ENCODE measurements around the gene ANKRD11.
A peak's percentile ranks its signal among the peaks of the same experiment; 100 is the strongest.

Gene ANKRD11

GRCh38 chr16:89320782-89321501 lies 169.4 kb downstream of the ANKRD11 start:
- peak; percentile 45 for DNase-seq (ENCODE audit: low read depth)
- no peak overlapping the region for H3K4me3 ChIP-seq (replicated peaks; ENCODE audit: low read depth, low read length)

GRCh38 chr16:89319886-89320781 lies 170.2 kb downstream of the ANKRD11 start:
- H3K4me3 ChIP-seq (replicated peaks; ENCODE audit: low read depth, low read length): peak overlapping the region; percentile 22
- peak; percentile 80 for DNase-seq (ENCODE audit: low read depth)
- no peak for TF ChIP-seq CTCF (IDR thresholded peaks at IDR 0.05; ENCODE audit: low read length, missing control alignments)

More at GRCh38 chr16:89320782-89321501, 169.4 kb downstream of the ANKRD11 start:
- TF ChIP-seq CTCF (IDR thresholded peaks at IDR 0.05; ENCODE audit: low read length, missing control alignments): no peak

GRCh38 chr16:89319631-89319885 lies 170.8 kb downstream of the ANKRD11 start:
- DNase-seq (ENCODE audit: low read depth): no peak
- no peak for TF ChIP-seq CTCF (IDR thresholded peaks at IDR 0.05; ENCODE audit: low read length, missing control alignments)
- peak overlapping the region; percentile 22 for H3K4me3 ChIP-seq (replicated peaks; ENCODE audit: low read depth, low read length)

GRCh38 chr16:89318871-89319630 lies 171.3 kb downstream of the ANKRD11 start:
- no peak for TF ChIP-seq CTCF (IDR thresholded peaks at IDR 0.05; ENCODE audit: low read length, missing control alignments)
- no peak overlapping the region for H3K4me3 ChIP-seq (replicated peaks; ENCODE audit: low read depth, low read length)
- DNase-seq (ENCODE audit: low read depth): no peak

- H3K4me3 ChIP-seq (replicated peaks; ENCODE audit: low read depth, low read length): no peak overlapping the region
- TF ChIP-seq CTCF (IDR thresholded peaks at IDR 0.05; ENCODE audit: low read length, missing control alignments): no peak
- DNase-seq (ENCODE audit: low read depth): no peak
Observed at GRCh38 chr16:89318430-89318758, 172.0 kb downstream of the ANKRD11 start.

- H3K4me3 ChIP-seq (replicated peaks; ENCODE audit: low read depth, low read length): no peak overlapping the region
- no peak for TF ChIP-seq CTCF (IDR thresholded peaks at IDR 0.05; ENCODE audit: low read length, missing control alignments)
- no peak for DNase-seq (ENCODE audit: low read depth)
Observed at GRCh38 chr16:89317729-89318429, 172.5 kb downstream of the ANKRD11 start.

All from fibroblast of pulmonary artery (primary cell).